GM18868 (cell line): Measurements from ENCODE around the gene MCTP1.

Experiments
- ATAC-seq: cut with Tn5 transposase; IDR thresholded peaks from one replicate; pipeline ENCODE4 v1.9.1; 2021; ENCODE audit warnings: mild to moderate bottlenecking, moderate library complexity; ENCODE audit not compliant: unreplicated experiment

MCTP1 gene

DNA sequence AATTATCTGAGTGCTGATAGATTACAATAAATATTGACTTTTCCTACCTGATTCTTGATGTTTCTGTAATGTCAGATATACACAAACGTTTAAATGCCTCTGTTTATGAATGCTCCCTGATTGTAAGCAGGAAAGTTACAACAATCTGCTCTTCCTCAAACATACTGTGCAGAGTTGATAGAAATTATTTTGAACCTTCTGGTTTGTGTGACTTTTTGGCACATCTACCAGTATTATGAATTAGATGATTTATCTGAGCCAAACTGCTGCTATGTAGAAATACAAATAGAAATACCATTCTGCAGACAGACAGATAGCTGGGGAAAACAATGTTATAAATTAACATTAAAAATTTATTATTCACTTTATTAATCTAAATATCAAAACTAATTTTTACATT lies 553.4 kb downstream of the MCTP1 start:
- no peak for ATAC-seq

DNA sequence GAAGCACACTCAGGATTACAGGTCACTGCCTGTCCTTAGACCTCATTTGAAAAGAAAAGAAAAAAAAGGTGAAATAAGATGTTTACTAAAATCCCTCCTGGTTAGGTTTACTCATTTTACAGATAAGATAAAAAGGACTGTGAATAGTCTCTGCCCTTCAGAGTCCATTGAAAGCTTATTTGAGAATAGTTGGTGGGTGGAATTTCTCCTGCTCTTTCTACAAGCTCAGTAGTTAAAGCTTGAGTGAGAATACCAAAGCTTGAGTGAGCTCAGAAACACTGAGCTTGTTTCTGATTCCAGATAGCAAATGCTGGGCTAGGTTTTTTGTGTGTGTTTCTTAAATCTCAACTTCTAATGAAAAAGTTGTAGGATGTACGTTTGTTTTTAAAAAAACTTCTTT lies 559.8 kb downstream of the MCTP1 start:
- no peak for ATAC-seq

- no peak for ATAC-seq
These were observed 569.1 kb downstream of the MCTP1 start for GRCh38 chr5:94715768-94716167.

- ATAC-seq = no peak
These were observed 573.1 kb downstream of the MCTP1 start for GRCh38 chr5:94711785-94712184.

- ATAC-seq = no peak
These were observed 575.6 kb downstream of the MCTP1 start for GRCh38 chr5:94709277-94709676.

DNA sequence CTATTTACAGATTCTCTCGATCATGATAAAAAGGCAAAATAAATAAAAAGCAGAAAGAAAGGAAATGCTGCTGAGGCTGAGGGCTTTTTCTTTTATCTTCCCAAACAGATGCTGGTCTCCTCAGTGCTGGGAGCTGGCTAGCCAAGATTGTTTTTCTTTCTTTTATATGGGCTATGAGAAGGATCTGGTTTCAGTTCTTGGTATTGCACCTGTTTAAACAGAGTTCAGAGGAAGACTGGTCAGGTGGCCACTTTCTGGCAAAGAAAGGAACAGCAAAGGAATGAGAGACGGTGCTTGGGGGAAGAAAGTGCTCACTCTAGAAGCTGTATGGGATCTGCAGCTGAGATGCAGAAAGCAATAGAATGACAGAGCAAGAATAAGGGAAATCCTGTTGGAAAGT lies 577.5 kb downstream of the MCTP1 start:
- ATAC-seq = peak; percentile 53

DNA sequence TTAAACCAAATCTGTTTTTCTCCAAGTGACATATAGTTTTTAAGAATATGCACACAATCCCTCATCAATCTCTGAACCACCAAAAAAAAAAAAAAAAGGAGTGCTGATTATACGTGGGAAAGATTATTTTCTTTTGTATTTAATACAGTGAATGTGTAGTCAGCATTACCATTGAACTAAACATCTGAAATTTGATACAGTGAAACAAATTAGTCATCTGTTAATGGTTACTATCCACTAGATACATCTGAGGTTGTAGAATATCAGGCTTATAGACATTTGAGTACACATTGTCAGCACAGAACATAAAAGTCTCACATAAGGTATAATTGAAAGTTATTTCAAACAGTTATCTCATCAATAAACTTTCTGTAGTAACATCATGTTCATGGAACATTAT lies 579.5 kb downstream of the MCTP1 start:
- ATAC-seq = no peak

DNA sequence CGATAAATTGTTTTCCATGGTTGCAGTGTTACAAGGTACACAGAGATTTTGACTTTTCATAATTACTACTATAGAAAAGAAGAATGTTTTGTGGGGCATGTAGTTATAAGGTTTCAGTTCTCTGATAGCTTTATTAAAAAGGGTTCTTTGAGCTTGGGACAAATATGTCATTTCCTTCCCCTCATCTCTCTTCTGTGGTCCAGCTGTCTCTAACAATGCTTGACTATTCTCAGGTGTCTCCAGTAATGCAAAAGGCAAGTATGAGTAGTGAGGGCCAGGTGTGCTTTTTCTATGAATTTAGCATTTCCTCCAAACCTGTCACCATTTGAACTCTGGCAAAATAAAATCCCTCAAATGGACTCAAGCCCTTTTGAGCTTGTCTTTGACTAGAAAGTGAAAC lies 582.2 kb downstream of the MCTP1 start:
- ATAC-seq = peak; percentile 77

DNA sequence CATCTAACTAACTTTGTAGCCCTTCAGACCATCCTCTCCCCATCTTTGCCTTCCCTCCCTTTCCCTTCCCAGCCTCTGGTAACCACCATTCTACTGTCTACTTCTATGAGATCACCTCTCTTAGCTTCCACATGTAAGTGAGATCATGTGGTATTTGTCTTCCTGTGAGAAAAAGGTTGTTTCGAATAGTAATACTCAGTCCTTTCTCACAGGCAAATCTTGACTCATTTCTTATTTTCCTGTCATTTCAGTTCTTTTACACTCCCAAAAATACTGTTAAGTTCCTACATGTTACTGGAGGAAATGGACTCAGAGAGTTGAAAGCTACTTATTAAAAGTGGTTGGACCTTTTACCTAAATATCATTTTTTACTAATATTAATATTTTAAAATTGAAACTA lies 584.3 kb downstream of the MCTP1 start:
- peak; percentile 70 for ATAC-seq

GRCh38 chr5:94699562-94699961 lies 585.3 kb downstream of the MCTP1 start:
- ATAC-seq = no peak

- no peak for ATAC-seq
These were observed 586.7 kb downstream of the MCTP1 start for GRCh38 chr5:94698197-94698596.

- no peak for ATAC-seq
These were observed 590.2 kb downstream of the MCTP1 start for GRCh38 chr5:94694671-94695070.

- ATAC-seq = no peak
These were observed 591.0 kb downstream of the MCTP1 start for GRCh38 chr5:94693845-94694370.

DNA sequence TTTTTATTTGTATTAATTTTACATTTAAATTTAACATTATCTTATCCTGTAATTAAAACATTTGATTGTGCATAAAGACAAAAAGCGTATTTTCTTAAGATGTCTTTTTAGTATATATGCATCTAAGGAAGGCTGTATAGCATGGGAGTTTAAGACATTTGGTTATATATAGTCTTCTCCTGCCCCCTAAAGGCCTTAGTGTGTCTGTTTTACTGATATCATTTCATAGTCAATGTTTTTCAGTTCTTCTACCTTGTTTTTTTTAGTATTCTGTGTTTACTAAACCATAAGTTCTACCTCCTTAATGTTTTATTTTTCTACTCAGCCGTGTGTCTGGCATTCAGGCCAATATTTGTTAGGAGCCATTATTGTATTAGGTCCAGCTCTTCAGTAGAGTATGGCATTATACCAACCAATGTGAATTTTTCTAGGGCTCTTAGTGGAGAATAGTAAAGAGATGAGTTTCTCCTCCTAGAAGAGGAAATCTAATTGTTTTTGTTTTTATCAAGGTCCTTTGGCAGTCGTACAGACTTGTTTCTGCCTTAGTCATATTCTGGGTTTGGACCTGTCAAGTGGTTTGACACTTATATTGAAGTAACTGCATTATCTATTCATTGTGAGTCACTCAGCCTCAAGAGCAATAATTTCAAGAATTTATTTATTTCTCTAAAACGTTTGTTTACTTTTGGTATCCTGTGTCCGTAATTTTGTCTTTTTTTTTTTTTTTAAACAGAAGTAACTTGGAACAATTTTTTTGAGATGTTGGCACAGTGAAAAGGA lies 591.7 kb downstream of the MCTP1 start:
- peak; percentile 75 for ATAC-seq

GRCh38 chr5:94692581-94692980 lies 592.3 kb downstream of the MCTP1 start:
- ATAC-seq = no peak

- no peak for ATAC-seq
These were observed 592.9 kb downstream of the MCTP1 start for GRCh38 chr5:94691949-94692348.

DNA sequence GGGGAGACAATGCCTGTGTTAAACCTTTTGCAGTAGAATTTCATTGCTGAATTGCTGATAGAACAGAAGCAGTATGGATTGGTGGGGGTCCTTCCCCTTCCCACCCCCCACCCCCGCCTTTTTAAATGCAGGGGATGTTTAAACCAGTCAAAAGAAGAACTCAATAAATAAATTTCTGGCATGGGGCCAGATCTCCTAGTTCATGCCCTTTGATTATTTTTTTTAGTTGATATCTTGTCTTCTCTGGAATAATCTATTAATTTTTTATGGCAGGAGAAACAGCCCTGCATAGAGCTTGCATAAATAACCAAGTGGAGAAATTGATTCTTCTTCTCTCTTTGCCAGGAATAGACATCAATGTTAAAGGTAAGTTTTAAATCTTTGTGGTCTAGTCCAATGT lies 593.6 kb downstream of the MCTP1 start:
- no peak for ATAC-seq

DNA sequence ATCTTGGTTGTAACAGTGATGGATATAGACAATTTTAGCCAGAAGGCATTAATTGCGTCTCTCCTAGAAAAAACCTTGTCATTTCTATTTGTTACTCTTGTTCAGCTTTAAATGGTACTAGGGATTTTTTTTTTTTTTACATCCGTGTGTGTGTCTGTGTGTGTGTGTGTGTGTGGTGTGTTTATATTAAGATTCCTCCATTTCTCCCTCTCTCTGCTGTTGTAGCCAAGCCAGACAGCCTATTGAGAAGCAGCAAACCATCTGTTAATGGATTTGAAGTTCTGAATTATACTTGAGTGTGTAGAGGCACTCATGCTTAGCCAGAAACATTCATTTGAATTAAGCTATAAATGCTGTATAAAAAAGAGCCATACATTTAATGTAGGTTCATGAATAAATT lies 594.1 kb downstream of the MCTP1 start:
- no peak for ATAC-seq

GRCh38 chr5:94689908-94690307 lies 595.0 kb downstream of the MCTP1 start:
- ATAC-seq = no peak

- ATAC-seq = no peak
These were observed 601.9 kb downstream of the MCTP1 start for GRCh38 chr5:94682814-94683520.

GRCh38 chr5:94675965-94676618 lies 608.8 kb downstream of the MCTP1 start:
- ATAC-seq = no peak
